Left lung (tissue), 10 donors: ENCODE results near the gene PDXK. TPM values are rescaled to one million over a fixed set of nuclear protein-coding genes. Genes with fewer than 3 reads are reported as not detected.

Experiments used
- ATAC-seq: fragments of 200-7000 bp; cut with Tn5 transposase; one replicate; pipeline ENCODE4 v1.9.1; 2020; ENCODE audit warnings: moderate library complexity
- DNase-seq, 4 donors: peaks; one replicate each; pipeline ENCODE4 v3.0.0-alpha.2; 2013 to 2020
- H3K27ac ChIP-seq, 2 donors: fragments of 200-600 bp; sonication (generic) in 1 of 2; one replicate each; pipeline versions ENCODE4 v1.5.0 to v1.8.0; 2020 to 2021
- H3K27me3 ChIP-seq, 2 donors: fragments of 200-600 bp; sonication (generic) in 1 of 2; one replicate each; pipeline versions ENCODE4 v1.5.0 to v1.8.0; 2020 to 2021
- H3K36me3 ChIP-seq, 2 donors: fragments of 200-600 bp; sonication (generic) in 1 of 2; one replicate each; pipeline versions ENCODE4 v1.5.0 to v1.8.0; 2020 to 2021
- H3K4me1 ChIP-seq, 2 donors: fragments of 200-600 bp; one replicate each; pipeline ENCODE4 v1.8.0; 2021
- H3K4me3 ChIP-seq, 2 donors: fragments of 200-600 bp; sonication (generic) in 1 of 2; one replicate each; pipeline versions ENCODE4 v1.5.0 to v1.8.0; 2020 to 2021; ENCODE audit warnings: mild to moderate bottlenecking in 1 of 2
- H3K9me3 ChIP-seq, 2 donors: fragments of 200-600 bp; sonication (generic) in 1 of 2; one replicate each; pipeline versions ENCODE4 v1.5.0 to v1.8.0; 2020 to 2021
- intact Hi-C, 2 donors: fragments of 100-400 bp; cut with DNase I; formaldehyde crosslinking; loops; one replicate each; pipeline versions ENCODE4 v1.11.2 to v1.14.2; 2022
- polyA plus RNA-seq, 6 donors: library from polyadenylated mRNA; unstranded; fragments of 120-200 nt; gene quantifications; one replicate each; pipeline ENCODE4 v1.2.1, GENCODE V29; 2013; ENCODE audit not compliant: insufficient read length in 6 of 6
- total RNA-seq, 2 donors: library from RNA; stranded (reverse); fragmentation: NEBNext Ultra II Directional; extraction: Animal tissue kit (Norgen Biotek cat#: 25700); gene quantifications; one replicate each; pipeline ENCODE4 v1.2.1, GENCODE V29; 2021
- TF ChIP-seq, protein P1 (sequence below), 2 donors: fragments of 200-600 bp; sonication (generic) in 1 of 2; IDR thresholded peaks; one replicate each; pipeline versions ENCODE4 v1.5.0 to v1.8.0; 2021; ENCODE audit warnings: antibody characterized with exemption in 2 of 2
- donor health status: DM: no; HTN: yes; CAD: no.
- donor health status: DM: no; HTN: no; CAD: no.

Gene PDXK
- total and polyA plus RNA-seq, 8 donors, result 36.9 to 305 (median 43.9) TPM

DNA sequence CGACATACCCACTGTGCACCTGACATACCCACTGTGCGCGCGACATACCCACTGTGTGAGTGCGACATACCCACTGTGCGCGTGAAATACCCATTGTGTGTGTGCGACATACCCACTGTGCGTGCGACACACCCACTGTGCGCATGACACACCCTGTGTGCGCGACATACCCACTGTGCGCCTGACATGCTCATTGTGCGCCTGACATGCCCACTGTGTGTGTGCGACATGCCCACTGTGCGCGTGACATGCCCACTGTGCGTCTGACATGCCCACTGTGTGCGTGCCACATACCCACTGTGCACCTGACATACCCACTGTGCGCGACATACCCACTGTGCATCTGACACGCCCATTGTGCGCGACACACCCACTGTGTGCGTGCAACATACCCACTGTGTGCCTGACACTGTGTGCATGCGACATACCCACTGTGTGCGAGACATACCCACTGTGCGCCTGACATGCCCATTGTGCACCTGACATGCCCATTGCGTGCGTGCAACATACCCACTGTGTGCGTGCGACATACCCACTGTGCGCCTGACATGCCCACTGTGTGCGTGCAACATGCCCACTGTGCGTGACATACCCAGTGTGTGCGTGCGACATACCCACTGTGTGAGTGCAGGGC is 68.0 kb downstream of the PDXK start:
- no peak overlapping the region for H3K4me3 ChIP-seq
- no peaks in the 10 kb centered on the region for H3K9me3 ChIP-seq
- peaks cover 0 to 5% of the 10 kb centered on the region in 2 donors for H3K36me3 ChIP-seq
- ATAC-seq, result no peak
- H3K27ac ChIP-seq, result no peak overlapping the region
- intact Hi-C loops, result no loop called here
- H3K27me3 ChIP-seq, result no peaks in the 10 kb centered on the region
- TF ChIP-seq, protein P1, sequence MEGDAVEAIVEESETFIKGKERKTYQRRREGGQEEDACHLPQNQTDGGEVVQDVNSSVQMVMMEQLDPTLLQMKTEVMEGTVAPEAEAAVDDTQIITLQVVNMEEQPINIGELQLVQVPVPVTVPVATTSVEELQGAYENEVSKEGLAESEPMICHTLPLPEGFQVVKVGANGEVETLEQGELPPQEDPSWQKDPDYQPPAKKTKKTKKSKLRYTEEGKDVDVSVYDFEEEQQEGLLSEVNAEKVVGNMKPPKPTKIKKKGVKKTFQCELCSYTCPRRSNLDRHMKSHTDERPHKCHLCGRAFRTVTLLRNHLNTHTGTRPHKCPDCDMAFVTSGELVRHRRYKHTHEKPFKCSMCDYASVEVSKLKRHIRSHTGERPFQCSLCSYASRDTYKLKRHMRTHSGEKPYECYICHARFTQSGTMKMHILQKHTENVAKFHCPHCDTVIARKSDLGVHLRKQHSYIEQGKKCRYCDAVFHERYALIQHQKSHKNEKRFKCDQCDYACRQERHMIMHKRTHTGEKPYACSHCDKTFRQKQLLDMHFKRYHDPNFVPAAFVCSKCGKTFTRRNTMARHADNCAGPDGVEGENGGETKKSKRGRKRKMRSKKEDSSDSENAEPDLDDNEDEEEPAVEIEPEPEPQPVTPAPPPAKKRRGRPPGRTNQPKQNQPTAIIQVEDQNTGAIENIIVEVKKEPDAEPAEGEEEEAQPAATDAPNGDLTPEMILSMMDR (IDR thresholded peaks at IDR 0.05), result no peak
- peaks cover 6 to 41% of the 10 kb centered on the region in 2 donors for H3K4me1 ChIP-seq
- no peak for DNase-seq

DNA sequence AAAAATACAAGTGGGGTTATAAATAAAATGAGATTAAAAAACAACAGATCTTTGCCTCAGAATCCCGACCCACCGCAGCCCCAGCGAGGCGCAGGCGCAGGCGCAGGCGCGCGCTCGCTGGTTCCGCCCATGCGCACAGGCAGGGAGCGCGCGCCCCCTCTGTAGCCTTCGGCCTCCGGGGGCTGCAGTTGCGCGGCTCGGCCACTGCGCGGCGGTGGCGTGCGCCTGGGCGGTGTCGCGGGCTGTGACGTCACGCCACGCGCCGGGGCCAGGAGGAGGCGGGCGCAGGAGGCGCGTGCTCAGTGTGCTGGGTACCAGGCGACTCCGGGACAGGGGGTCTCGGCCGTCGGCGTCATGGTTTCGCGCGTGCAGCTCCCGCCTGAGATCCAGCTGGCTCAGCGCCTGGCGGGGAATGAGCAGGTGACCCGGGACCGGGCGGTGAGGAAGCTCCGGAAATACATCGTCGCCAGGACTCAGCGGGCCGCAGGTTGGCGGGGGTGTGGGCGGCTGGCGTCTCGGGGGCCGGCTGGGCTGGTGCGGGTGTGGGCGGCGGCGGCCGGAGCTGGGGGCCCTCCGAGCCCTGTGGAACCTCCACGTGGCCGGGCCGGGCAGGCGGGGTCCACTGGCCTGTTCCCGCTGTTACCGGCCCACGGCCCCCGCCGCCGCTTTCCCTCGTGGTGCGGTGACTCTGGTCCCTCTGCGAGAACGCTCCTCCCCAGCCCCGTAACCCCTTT is 70.5 kb downstream of the PDXK start, which contains the start of gene RRP1:
TSS of gene RRP1 (plus strand) at position 302 of the 734 bp plus-strand sequence. CDS start at position 355, 53 bp downstream.
- TF ChIP-seq, protein P1 (IDR thresholded peaks at IDR 0.05), result peak; percentile 100
- no peaks in the 10 kb centered on the region for H3K9me3 ChIP-seq
- peak within 1 kb of the TSS; percentile 86 to 89 for H3K27ac ChIP-seq
- H3K27me3 ChIP-seq, result no peaks in the 10 kb centered on the region
- H3K36me3 ChIP-seq, result peaks cover 0 to 30% of the 10 kb centered on the region in 2 donors
- intact Hi-C loops, result no loop called here
- peak within 1 kb of the TSS; percentile 85 to 97 for H3K4me3 ChIP-seq
- H3K4me1 ChIP-seq, result peaks cover 6 to 29% of the 10 kb centered on the region in 2 donors
- ATAC-seq (peak; percentile 98), DNase-seq (peak; percentile 91 to 98 (median 96))

DNA sequence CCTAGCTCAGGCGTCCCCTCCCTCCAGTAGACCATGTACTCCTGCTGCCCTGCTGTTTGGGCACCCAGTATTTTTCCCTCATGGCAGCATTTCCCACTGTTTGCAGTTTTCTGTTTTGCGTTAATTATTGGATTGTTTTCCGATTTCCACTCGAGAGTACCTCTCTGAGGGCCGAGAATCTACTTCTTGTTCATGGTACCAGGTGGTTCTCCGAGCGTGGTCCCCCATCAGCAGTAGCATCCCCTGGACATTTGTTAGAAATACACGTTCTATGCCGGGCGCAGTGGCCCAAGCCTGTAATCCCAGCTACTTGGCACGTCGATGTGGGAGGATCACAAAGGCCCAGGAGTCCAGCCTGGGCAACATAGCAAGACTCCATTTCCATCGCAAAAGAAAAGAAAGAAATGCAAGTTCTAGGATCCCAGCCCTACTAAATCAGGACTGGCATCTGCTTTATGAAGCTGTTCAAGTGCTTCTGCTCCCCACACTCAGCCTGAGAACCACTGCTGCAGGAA is 71.1 kb downstream of the PDXK start:
- intact Hi-C loops, result no loop called here
- Histone ChIP-seq H3K27me3 (no peaks in the 10 kb centered on the region), H3K27ac (peak overlapping the region in 1 of 2 donors; percentile 86), H3K4me1 (peaks cover 6 to 29% of the 10 kb centered on the region in 2 donors), H3K9me3 (no peaks in the 10 kb centered on the region), H3K4me3 (peak overlapping the region; percentile 85 to 97), H3K36me3 (peaks cover 0 to 36% of the 10 kb centered on the region in 2 donors)
- no peak for DNase-seq
- ATAC-seq, result no peak
- TF ChIP-seq, protein P1 (IDR thresholded peaks at IDR 0.05), result no peak

DNA sequence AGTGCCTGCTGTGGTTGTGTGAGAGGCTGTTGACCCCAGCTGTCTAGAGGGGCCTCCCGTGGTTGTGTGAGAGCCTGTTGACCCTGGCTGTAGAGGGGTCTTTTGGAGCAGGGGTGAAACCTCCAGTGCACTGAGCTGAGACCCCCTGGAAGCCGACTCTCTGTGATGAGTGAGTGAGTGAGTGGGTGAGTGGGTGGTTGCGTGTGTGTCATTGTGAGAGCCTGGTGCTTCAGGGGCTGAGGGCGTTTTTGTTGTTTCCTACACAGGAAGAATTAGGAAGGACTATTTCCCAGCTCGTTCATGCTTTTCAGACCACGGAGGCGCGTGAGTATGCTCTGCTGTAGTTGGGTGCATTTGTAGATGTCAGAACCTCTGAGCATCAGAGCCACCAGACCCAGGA is 73.5 kb downstream of the PDXK start:
- Histone ChIP-seq H3K4me1 (peaks cover 6 to 29% of the 10 kb centered on the region in 2 donors), H3K27ac (no peak overlapping the region), H3K27me3 (no peaks in the 10 kb centered on the region), H3K36me3 (peaks cover 0 to 60% of the 10 kb centered on the region in 2 donors), H3K9me3 (no peaks in the 10 kb centered on the region), H3K4me3 (no peak overlapping the region)
- ATAC-seq (no peak), DNase-seq (no peak)
- TF ChIP-seq, protein P1 (IDR thresholded peaks at IDR 0.05), result no peak
- intact Hi-C loops, result no loop called here

DNA sequence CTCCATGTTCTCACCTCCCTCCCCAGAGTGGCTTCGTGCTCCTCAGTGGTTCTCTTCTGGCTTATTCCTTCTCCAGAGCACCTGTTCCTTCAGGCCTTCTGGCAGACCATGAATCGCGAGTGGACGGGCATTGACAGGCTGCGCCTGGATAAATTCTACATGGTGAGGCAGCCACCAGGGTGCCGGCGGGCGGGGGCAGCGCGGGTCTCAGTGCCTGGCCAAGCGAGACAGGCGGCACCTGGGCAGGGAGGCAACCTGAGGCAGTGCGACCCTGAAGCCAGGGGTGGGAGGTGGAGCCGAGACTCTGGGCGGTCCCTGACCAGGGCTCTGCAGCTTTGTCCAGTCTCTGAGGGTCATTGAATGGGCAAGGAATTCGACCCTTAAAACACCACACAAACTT is 74.3 kb downstream of the PDXK start:
- H3K36me3 ChIP-seq, result peaks cover 0 to 68% of the 10 kb centered on the region in 2 donors
- DNase-seq (peak in 1 of 4 donors; percentile 72), ATAC-seq (no peak)
- intact Hi-C loops, result no loop called here
- TF ChIP-seq, protein P1 (IDR thresholded peaks at IDR 0.05), result no peak
- no peaks in the 10 kb centered on the region for H3K27me3 ChIP-seq
- peaks cover 6 to 29% of the 10 kb centered on the region in 2 donors for H3K4me1 ChIP-seq
- no peaks in the 10 kb centered on the region for H3K9me3 ChIP-seq
- H3K4me3 ChIP-seq, result no peak overlapping the region
- H3K27ac ChIP-seq, result no peak overlapping the region
